ENCODE results near the gene SLC66A2.

SLC66A2 gene

DNA sequence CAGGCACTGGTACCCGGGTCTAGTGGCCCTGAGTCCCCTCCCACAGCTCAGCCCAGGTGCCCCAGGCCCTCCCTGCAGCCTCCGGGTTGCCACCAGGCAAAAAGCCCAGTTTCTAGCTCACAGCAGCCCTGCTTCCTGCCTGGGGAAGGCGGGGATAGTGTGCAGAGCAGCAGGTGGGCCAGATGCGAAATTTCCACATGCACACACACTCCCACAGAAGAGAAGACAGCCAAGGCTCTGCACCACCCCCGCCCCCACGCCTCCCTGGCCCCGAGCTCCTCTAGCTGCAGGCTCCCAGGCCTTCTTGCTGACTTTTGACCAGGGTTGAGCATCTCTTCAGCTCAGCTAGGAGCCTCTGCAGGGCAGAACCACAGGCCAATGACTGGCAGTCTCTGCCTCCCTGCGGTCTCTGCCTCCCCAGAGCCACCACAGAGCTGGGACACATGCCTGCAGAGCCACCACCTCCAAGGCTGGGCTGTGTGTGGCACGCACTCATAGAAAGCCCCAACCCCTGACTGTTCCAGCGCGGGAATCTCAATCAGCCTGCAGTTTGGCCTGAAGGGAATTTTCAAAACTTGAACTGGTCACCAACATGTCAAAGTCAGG, 7.2 kb downstream of the SLC66A2 start:
- H3K9me3 ChIP-seq = no peaks in the 10 kb centered on the region
- H3K36me3 ChIP-seq = peaks cover 58% of the 10 kb centered on the region
- peaks cover 0 to 3% of the 10 kb centered on the region in 2 experiments for H3K4me1 ChIP-seq (ENCODE audit: control insufficient read depth in 1 of 2, insufficient read depth in 1 of 2, low read depth in 1 of 2, low read length in 1 of 2)
- no peak overlapping the region for H3K4me3 ChIP-seq (ENCODE audit: low read depth in 1 of 2, low read length in 1 of 2)
- H3K27me3 ChIP-seq = no peaks in the 10 kb centered on the region
- no peak overlapping the region for H3K27ac ChIP-seq
- TF ChIP-seq, protein P1, sequence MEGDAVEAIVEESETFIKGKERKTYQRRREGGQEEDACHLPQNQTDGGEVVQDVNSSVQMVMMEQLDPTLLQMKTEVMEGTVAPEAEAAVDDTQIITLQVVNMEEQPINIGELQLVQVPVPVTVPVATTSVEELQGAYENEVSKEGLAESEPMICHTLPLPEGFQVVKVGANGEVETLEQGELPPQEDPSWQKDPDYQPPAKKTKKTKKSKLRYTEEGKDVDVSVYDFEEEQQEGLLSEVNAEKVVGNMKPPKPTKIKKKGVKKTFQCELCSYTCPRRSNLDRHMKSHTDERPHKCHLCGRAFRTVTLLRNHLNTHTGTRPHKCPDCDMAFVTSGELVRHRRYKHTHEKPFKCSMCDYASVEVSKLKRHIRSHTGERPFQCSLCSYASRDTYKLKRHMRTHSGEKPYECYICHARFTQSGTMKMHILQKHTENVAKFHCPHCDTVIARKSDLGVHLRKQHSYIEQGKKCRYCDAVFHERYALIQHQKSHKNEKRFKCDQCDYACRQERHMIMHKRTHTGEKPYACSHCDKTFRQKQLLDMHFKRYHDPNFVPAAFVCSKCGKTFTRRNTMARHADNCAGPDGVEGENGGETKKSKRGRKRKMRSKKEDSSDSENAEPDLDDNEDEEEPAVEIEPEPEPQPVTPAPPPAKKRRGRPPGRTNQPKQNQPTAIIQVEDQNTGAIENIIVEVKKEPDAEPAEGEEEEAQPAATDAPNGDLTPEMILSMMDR (IDR thresholded peaks at IDR 0.05) = no peak

DNA sequence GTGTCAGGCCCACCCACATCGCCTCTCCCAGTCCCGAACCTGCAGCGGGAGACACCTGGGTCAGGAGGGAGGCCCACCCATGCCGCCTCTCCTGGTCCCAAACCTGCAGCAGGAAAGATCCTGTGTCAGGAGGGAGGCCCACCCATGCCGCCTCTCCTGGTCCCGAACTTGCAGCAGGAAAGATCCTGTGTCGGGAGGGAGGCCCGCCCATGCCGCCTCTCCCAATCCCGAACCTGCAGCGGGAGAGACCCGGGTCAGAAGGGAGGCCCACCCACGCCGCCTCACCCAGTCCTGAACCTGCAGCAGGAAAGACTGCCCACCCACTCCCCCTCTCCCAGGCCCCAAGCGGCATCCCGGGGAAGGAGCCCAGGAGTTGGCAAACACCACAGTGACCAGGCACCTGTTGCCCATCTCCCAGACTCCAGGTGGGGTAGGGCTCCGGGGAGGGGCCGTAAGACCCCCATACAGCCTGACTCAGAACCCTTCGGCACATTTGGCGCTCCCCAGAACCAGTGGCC, 7.8 kb downstream of the SLC66A2 start:
- H3K27me3 ChIP-seq = no peaks in the 10 kb centered on the region
- no peaks in the 10 kb centered on the region for H3K4me1 ChIP-seq (ENCODE audit: control insufficient read depth in 1 of 2, insufficient read depth in 1 of 2, low read depth in 1 of 2, low read length in 1 of 2)
- TF ChIP-seq, protein P1 (IDR thresholded peaks at IDR 0.05) = no peak
- H3K4me3 ChIP-seq (ENCODE audit: low read depth in 1 of 2, low read length in 1 of 2) = no peak overlapping the region
- H3K36me3 ChIP-seq = peaks cover 55% of the 10 kb centered on the region
- H3K9me3 ChIP-seq = no peaks in the 10 kb centered on the region
- H3K27ac ChIP-seq = no peak overlapping the region

GRCh38 chr18:79942786-79943607, 8.5 kb downstream of the SLC66A2 start:
- H3K27me3 ChIP-seq = no peaks in the 10 kb centered on the region
- H3K9me3 ChIP-seq = no peaks in the 10 kb centered on the region
- peaks cover 56% of the 10 kb centered on the region for H3K36me3 ChIP-seq
- TF ChIP-seq, protein P1 (IDR thresholded peaks at IDR 0.05) = no peak
- H3K4me3 ChIP-seq (ENCODE audit: low read depth in 1 of 2, low read length in 1 of 2) = no peak overlapping the region
- H3K27ac ChIP-seq = no peak overlapping the region
- no peaks in the 10 kb centered on the region for H3K4me1 ChIP-seq (ENCODE audit: control insufficient read depth in 1 of 2, insufficient read depth in 1 of 2, low read depth in 1 of 2, low read length in 1 of 2)

- Histone ChIP-seq H3K9me3 (no peaks in the 10 kb centered on the region), H3K27ac (no peak overlapping the region), H3K4me3 (ENCODE audit: low read depth in 1 of 2, low read length in 1 of 2) (no peak overlapping the region), H3K4me1 (ENCODE audit: control insufficient read depth in 1 of 2, insufficient read depth in 1 of 2, low read depth in 1 of 2, low read length in 1 of 2) (no peaks in the 10 kb centered on the region), H3K36me3 (peaks cover 60% of the 10 kb centered on the region), H3K27me3 (no peaks in the 10 kb centered on the region)
- TF ChIP-seq, protein P1 (IDR thresholded peaks at IDR 0.05) = no peak
These were observed 9.2 kb downstream of the SLC66A2 start for GRCh38 chr18:79942211-79942610.

DNA sequence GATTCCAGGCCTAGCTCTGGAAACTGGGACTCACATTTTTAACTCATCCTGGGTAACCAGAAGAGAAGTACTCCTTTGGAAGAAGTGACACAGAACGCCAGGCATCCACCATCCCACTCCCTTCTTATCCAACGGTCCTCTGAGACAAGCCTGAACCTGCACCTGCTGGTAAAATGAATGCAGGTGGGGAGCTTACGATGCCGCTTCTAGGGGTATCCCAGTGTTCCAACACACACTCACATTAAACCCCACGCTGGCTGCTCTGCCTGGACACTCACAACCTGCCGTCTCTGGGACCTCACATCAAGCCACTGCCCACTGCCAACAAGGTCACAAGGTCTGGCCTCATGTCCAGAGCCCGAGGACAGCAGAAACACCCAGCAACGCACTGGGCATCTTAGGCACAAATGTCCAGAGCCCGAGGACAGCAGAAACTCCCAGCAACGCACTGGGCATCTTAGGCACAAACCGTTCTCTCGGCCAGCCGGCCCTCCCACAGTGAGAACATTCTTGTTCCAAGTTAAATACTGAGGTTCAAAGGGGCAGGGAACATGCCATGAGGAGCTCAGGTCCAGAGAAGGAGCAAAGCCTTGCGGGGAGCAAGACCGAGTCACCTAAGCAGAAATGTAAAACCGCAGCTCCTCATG, 9.9 kb downstream of the SLC66A2 start:
- Histone ChIP-seq H3K36me3 (peaks cover 59% of the 10 kb centered on the region), H3K9me3 (no peaks in the 10 kb centered on the region), H3K27me3 (no peaks in the 10 kb centered on the region), H3K4me3 (ENCODE audit: low read depth in 1 of 2, low read length in 1 of 2) (no peak overlapping the region), H3K27ac (no peak overlapping the region), H3K4me1 (ENCODE audit: control insufficient read depth in 1 of 2, insufficient read depth in 1 of 2, low read depth in 1 of 2, low read length in 1 of 2) (no peaks in the 10 kb centered on the region)
- TF ChIP-seq, protein P1 (IDR thresholded peaks at IDR 0.05) = no peak
